Hepatic stellate cell (primary cell): ENCODE results near the gene SIRT3.
"Not testable (repeated sequence)": the region's sequence is repeated elsewhere in the genome, so short reads cannot be mapped to it uniquely, and the experiment has no call there.

Experiments
- DNase-seq: peaks from one replicate; pipeline ENCODE4 v3.0.0; 2011; ENCODE audit warnings: low spot score

The SIRT3 gene

DNA sequence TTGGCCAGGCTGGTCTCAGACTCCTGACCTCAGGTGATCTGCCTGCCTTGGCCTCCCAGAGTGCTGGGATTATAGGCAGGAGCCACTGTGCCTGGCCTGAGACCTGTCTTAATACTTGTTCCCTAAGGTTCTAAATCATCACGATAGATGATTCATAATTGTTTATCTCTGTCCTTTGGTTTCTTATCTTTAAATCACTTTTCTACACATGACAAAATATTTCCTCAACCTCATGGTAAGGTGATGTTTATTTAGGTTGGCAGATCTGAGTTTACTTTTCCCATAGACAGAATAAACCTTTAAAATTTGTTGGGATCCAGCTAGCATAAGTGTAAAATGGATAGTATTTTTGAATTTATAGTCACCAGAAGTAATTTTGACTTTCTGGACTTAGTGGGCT is 4.2 kb upstream of the SIRT3 start:
- no peak for DNase-seq

DNA sequence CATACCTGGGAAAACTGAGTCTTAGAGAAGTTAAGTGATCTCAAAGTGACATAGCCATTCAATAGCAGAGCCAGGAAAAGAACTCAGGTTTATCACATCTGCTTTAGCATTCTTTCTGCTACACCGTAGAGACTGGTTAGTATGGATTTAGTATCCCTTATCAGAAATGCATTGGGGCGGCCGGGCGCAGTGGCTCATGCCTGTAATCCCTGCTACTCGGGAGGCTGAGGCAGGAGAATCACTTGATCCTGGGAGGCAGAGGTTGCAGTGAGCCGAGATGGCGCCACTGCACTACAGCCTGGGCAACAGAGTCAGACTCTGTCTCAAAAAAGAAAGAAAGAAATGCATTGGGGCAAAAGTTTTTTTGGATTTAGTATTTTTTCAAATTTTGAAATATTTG is 2.2 kb upstream of the SIRT3 start:
- not testable (repeated sequence) for DNase-seq

DNA sequence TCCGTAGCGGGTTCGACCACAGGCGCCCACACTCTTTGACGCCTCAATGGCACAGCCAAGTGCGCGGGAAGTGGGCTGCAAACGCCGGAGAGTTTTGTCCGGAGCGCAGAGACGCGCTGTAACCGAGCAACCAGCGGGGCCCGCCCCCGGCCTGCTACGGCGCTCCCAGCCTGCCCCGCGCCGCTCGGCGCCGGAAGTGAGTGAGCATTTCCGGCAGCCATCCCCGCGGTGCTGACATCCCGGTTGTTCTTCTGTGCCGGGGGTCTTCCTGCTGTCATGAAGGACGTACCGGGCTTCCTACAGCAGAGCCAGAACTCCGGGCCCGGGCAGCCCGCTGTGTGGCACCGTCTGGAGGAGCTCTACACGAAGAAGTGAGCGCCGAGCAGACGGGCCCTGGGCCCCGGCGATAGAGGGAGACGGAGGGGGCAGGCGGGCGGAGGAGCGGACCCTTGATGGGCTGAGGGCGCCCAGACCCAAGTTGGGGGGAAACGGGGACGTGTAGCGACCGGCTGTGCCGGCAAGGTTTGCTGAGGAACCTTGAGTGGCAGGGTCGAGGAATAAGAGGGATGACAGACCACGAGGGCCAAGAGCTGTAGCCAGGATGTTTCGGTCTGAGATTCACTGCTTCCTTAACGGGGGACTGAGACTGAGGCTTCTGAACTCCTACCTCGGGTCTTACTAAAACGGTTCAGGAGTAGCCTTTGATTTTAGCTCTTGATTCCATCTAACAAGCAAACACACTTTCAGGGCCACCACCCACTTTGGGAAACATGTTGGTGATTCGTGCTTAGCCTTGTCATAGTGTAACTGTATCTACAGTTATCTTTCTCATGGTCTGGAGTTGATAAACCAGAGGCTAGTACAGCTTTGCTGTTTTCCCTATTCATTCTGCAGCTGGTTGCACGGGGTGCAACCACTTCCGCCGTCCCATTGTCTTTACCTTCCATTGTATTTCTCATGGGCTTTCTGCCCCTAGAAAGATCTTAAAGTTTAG is 929 bp upstream of the SIRT3 start, which contains the start of gene PSMD13:
Gene PSMD13, plus strand, starts transcription at position 203 of the 994 bp plus-strand sequence. Its CDS starts 74 bp downstream, at position 277.
- DNase-seq, result peak; percentile 94

DNA sequence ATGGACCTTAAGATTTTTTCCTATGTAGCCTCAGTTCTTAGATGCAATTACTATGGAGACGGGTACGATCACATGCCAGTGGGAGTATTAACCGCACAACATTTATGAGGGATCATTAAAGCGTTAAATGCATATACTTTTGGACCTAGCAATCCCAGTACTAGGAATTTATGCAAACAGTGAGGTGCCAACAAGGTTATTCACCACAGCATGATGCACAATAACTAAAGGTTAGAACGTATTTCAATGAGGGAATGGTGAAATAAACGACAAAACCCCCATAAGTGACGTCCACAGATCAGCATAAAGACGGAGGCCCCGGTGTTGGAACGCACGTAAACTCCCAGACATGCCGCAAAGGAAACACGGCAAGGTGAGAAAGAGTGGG is 539 bp downstream of the SIRT3 start:
- no peak for DNase-seq

- no peak for DNase-seq
Observed at GRCh38 chr11:235180-235579, 962 bp downstream of the SIRT3 start.

DNA sequence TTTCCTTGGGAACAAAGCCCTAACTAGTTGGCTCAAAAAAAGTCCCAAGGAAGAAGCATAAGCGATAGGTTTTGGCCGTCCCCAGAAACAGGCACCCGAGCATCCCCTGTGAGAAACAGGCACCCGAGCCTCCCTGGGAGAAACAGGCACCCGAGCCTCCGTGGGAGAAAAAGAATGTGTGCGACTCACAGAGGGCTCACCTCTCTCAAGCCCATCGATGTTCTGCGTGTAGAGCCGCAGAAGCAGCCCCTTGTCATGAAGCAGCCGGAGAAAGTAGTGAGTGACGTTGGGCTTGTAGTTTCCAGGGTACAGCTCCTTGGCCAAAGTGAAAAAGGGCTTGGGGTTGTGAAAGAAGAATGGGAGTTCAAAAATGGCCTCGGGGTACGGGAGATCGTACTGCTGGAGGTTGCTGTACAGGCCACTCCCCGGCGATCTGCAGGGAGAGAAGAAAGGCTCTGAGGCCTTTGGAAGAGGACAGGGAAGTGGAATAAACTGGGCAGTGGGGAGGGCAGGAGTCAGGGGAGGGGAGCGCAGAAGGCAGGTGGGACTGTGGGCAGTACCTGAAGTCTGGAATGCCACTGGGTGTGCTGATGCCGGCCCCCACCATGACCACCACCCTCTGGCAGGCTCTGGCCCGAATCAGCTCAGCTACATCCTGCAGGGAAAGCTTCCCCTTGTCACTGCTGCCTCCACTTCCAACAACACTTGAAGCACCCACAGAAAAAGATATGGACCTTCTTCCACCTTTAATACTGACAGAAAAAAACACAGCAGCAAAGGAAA is 3.2 kb downstream of the SIRT3 start:
- no peak for DNase-seq

DNA sequence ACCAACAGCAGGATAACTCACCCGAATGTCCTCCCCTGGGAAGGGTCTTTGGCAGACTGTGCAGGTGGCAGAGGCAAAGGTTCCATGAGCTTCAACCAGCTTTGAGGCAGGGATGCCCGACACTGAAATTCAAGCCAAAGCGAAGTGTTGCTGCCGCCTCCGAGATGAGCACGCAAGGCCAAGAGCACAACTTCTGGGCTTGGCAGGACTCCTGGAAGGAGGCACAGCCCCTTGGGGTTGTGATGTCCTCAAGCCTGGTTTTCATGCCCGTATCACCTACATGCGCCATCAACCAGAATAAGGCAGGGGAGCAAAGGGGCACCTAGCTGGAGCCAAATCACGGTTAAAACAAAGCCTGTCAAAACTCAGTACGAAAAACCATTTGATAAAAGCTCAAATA is 5.7 kb downstream of the SIRT3 start:
- no peak for DNase-seq

DNA sequence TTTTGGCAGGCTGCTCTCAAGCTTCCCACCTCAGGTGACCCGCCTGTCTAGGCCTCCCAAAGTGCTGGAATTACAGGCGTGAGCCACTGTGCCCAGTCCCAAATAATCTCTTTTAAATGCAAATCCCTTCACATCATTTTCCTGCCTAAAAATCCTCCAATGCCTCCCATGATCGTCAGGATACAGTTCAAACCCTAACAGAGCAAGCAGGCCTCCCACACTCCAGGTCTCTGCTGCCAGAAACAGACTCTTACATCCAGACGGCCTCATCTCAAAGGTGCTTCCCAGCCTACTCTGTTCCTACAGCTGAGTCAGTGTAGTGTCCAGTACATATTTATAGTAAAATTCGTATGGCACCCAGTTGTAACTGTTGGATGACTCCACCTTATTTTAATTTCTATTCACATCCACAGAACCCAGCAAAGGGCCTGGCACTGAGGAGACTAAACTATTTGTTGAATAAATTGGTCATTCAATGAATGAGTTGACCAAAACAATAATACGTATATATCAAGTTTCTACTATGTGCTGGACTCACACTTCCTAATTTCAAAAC is 8.2 kb downstream of the SIRT3 start:
- no peak for DNase-seq

DNA sequence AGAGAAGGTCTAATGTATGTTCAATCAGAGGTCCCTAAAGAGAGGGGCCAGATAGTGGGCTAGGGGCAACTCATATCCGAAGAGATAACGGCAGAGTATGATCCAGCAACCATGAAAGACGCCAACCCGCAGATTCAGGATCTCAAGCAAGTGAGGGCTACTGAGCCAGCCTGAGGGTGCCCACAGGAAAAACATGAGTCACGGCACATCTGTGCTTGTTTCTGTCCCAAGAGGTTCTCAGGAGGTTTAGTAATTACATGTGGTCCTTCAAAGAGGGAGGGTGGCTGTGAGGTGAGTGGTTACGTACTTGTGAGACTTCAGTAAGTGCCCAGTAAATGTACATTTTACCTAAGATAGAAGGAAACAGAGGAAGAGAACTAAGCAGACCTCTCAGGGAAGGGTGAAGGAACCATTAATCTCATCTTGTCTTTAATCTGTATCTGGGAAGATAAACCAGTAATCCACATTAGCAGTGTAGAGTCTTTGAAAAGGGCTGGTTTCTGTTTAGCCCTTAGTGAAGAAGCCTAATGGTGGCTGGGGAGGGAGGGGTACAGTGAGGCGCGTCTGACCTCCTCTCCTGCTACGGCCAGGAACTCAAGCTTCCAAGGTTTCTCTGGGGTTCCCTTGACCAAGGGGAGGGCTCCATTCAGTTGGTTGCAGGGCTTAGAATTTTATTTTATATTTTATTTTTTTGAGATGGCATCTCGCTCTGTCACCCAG is 10.2 kb downstream of the SIRT3 start:
- no peak for DNase-seq

- no peak for DNase-seq
Observed at GRCh38 chr11:224424-224823, 11.7 kb downstream of the SIRT3 start.

DNA sequence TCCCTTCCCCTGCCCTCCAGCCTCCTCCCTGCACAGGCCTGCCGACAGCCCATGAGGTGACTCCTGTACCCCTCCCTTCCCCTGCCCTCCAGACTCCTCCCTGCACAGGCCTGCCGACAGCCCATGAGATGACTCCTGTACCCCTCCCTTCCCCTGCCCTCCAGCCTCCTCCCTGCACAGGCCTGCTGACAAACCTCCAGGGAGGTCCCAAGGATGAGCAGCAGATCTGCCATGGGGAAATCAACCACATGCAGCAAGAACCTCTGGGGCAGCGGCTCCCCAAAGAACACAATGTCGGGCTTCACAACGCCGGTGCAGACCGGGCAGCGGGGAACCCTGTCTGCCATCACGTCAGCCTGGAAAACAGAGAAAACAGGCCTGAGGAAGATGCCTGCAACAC is 12.3 kb downstream of the SIRT3 start:
- no peak for DNase-seq

DNA sequence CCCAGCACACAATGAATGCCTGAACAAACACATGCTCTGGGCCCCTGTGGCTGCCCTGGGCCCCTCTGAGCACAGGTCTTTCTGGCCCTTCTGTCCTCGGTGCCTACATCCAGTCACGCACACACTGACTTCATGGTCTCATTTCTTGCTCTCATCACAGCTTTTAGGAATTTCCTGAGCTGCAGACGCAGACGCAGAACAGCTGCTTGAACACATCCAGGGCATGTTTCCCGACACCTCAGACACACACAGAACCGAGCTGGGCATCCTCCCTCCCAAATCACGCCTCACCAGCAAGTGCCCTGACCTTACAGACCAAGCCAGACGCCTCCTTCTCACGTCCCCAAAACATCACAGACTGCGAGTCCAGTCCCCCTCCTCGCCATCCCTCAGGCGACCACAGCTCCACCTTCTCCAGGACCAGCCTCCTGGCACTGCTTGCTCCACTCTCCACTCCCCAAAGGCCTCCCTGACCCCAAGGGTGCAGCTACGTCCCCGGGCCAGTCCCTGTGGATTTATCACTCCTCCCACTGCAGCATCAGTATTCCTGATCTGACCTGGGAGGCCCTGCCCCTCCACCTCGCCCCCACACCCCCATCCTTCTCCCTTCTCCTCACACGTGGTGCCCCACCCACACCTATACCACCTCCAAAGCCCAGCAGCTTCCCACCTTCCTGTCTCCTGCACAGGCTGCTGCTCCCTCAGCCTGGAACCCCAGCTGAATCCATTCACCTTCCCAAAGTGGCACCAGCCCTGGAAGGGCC is 12.9 kb downstream of the SIRT3 start:
- DNase-seq, result no peak

DNA sequence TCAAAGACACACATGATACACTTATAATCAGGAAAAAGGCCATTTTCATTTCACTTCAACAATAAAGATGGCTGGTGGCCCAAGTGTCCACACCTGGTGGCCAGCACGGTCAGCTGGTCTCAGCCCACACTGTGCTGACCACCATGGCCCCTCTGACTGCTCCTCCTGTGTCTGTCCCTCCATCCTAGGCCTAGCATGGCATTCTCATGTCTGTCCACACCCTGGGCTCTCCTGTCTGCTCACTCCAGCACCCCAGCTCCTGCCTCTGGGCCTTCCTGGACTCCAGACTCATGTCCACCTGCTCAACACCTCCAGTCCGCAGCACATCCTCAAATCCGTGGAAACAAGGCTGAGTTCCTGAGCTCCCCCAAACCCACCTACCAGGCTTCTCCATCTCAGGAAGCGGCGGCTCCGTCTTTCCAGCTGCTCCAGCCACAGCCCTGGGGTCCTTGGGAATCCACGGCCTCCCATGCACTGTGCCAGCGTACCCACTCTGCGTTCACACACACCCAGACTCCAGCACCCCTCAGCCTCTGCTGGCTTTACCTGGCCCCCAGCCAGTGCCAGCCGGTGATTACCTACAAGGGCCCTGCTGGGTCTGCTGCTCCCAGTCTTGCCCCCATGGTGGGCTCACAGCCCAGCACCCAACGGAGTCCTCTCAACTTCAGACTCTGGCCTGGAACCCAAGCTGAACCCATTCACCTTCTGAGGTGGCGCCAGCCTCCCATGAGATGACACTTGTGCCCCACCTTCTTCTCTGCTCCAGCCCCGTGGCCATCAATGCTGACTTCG is 13.9 kb downstream of the SIRT3 start:
- DNase-seq, result no peak

DNA sequence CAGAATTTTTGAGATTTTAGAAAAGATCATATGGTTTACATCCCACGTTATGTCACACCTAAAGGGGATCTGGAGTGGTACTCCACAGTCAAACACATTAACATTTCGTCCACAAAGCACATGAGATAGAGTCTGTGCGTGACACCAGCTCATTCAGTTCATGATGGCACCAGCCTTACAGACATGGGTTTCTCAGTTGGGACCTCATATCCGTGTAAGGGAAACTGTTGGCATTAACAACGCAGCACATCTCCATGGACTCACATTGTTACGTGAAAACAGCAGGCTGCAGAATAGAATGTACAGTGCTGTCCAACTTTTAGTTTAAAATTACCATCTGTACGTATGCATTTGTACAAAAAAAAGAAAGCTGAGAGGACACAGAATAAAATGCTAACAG is 14.6 kb downstream of the SIRT3 start:
- DNase-seq, result no peak

- not testable (repeated sequence) for DNase-seq
Observed at GRCh38 chr11:220641-221215, 15.4 kb downstream of the SIRT3 start.

DNA sequence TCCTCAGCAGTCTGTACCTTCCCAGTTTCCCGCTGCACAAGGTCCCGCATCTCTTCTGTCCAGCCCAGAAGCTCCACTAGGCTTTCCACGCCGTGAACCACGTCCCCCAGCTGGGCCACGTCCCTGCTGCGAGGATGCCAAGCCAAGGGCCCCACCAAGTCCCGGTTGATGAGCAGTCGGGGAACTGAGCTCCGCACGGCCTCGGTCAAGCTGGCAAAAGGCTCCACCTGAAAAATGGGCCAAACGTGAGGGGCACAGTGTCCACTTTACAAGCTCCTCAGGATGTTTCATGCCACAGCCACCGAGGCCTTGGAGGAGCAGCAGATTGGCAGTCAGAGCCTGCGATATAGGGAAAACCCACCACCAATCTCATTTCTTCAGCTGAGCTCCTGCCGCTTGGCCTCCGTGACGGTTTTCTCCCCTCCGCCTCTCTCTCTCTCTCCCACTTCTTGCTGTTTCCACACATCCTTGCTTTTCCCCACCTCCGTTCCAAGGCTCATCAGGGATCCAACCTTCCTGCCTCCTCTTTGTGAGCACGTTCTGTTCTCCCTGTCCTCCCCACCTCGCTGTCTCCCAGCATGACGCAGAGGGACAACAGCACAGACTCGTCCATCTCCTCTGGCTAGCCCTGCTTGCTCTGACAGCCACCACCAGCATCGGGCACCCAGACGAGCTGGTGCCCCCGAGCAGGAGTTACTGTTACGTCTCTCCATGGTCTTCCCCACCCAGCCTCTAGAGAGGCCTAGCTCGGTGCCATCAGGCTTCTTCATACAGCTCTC is 17.1 kb downstream of the SIRT3 start:
- DNase-seq, result no peak

DNA sequence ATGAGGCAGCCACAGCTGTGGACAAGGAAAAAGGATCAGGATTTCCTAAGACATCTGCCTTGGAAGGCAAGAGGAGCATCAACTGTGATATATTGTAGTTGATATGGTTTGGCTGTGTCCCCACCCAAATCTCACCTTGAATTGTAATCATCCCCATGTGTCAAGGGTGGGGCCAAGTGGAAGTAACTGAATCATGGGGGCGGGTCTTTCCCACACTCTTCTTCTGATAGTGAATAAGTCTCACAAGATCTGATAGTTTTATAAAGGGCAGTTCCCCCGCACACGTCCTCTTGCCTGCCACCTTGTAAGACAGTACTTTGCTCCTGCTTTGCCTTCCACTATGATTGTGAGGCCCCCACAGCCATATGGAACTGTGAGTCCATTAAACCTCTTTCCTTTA is 18.4 kb downstream of the SIRT3 start:
- DNase-seq, result no peak

- DNase-seq, result no peak
Observed at GRCh38 chr11:216081-216974, 19.8 kb downstream of the SIRT3 start.
